ENCODE data around the gene MYO16.

- no peak for TF ChIP-seq CTCF (IDR thresholded peaks at IDR 0.05)
- TF ChIP-seq POLR2A (IDR thresholded peaks at IDR 0.05): no peak
Observed at GRCh38 chr13:109204657-109205056, 575.2 kb downstream of the MYO16 start.
